Endothelial cell (in vitro differentiated cells): Measurements from ENCODE around the gene LONP2. TPM values are rescaled to one million over a fixed set of nuclear protein-coding genes. Genes with fewer than 3 reads are reported as not detected.

Source experiments
- DNase-seq: peaks from one replicate; pipeline ENCODE4 v3.0.0; 2021; ENCODE audit warnings: low spot score
- H3K27ac Mint-ChIP-seq: one replicate; pipeline ENCODE4 v1.8.0; 2021; ENCODE audit warnings: mixed read lengths, inconsistent platforms; ENCODE audit not compliant: unreplicated experiment
- H3K27me3 Mint-ChIP-seq: one replicate; pipeline ENCODE4 v1.8.0; 2021; ENCODE audit warnings: mild to moderate bottlenecking, moderate library complexity, mixed read lengths, inconsistent platforms; ENCODE audit not compliant: unreplicated experiment
- H3K36me3 Mint-ChIP-seq: one replicate; pipeline ENCODE4 v1.8.0; 2021; ENCODE audit warnings: mild to moderate bottlenecking, low read depth, mixed read lengths, inconsistent platforms; ENCODE audit not compliant: unreplicated experiment
- H3K4me1 Mint-ChIP-seq: one replicate; pipeline ENCODE4 v1.8.0; 2021; ENCODE audit warnings: mild to moderate bottlenecking, mixed read lengths, inconsistent platforms; ENCODE audit not compliant: unreplicated experiment
- H3K4me3 Mint-ChIP-seq: one replicate; pipeline ENCODE4 v1.8.0; 2021; ENCODE audit warnings: mild to moderate bottlenecking, mixed read lengths, inconsistent platforms; ENCODE audit not compliant: unreplicated experiment
- H3K9me3 Mint-ChIP-seq: one replicate; pipeline ENCODE4 v1.8.0; 2021; ENCODE audit warnings: mixed read lengths, inconsistent platforms; ENCODE audit not compliant: unreplicated experiment
- total RNA-seq: library from RNA; stranded (reverse); fragmentation: NEBNext Ultra II Directional; extraction: Animal tissue kit (Norgen Biotek cat#: 25700); gene quantifications from one replicate; pipeline ENCODE4 v1.2.1, GENCODE V29; 2021; ENCODE audit not compliant: unreplicated experiment
- TF ChIP-seq, protein P1 (sequence below): fragments of 200-600 bp; sonication (generic); IDR thresholded peaks from one replicate; pipeline ENCODE4 v1.5.0; 2021; ENCODE audit warnings: antibody characterized with exemption; ENCODE audit not compliant: unreplicated experiment

LONP2 gene
- total RNA-seq, 1 donor from 2014 or later = 42.6 TPM

- H3K27ac Mint-ChIP-seq = no peak overlapping the region
- H3K4me3 Mint-ChIP-seq = peak overlapping the region; percentile 6
- H3K27me3 Mint-ChIP-seq = peaks cover 7% of the 10 kb centered on the region
- peaks cover 41% of the 10 kb centered on the region for H3K36me3 Mint-ChIP-seq
- H3K4me1 Mint-ChIP-seq = peaks cover 20% of the 10 kb centered on the region
- TF ChIP-seq, protein P1, sequence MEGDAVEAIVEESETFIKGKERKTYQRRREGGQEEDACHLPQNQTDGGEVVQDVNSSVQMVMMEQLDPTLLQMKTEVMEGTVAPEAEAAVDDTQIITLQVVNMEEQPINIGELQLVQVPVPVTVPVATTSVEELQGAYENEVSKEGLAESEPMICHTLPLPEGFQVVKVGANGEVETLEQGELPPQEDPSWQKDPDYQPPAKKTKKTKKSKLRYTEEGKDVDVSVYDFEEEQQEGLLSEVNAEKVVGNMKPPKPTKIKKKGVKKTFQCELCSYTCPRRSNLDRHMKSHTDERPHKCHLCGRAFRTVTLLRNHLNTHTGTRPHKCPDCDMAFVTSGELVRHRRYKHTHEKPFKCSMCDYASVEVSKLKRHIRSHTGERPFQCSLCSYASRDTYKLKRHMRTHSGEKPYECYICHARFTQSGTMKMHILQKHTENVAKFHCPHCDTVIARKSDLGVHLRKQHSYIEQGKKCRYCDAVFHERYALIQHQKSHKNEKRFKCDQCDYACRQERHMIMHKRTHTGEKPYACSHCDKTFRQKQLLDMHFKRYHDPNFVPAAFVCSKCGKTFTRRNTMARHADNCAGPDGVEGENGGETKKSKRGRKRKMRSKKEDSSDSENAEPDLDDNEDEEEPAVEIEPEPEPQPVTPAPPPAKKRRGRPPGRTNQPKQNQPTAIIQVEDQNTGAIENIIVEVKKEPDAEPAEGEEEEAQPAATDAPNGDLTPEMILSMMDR = no peak
- no peak for DNase-seq
- H3K9me3 Mint-ChIP-seq = no peaks in the 10 kb centered on the region
Measured at GRCh38 chr16:48340054-48340453, 96.0 kb downstream of the LONP2 start.

- H3K27ac Mint-ChIP-seq = no peak overlapping the region
- DNase-seq = no peak
- H3K4me3 Mint-ChIP-seq = no peak overlapping the region
- no peaks in the 10 kb centered on the region for H3K9me3 Mint-ChIP-seq
- H3K4me1 Mint-ChIP-seq = peaks cover 19% of the 10 kb centered on the region
- peaks cover 7% of the 10 kb centered on the region for H3K27me3 Mint-ChIP-seq
- TF ChIP-seq, protein P1 = no peak
- H3K36me3 Mint-ChIP-seq = peaks cover 33% of the 10 kb centered on the region
Measured at GRCh38 chr16:48342591-48342990, 98.5 kb downstream of the LONP2 start.

GRCh38 chr16:48347191-48347865 is 103.2 kb downstream of the LONP2 start:
- H3K36me3 Mint-ChIP-seq = peaks cover 23% of the 10 kb centered on the region
- no peaks in the 10 kb centered on the region for H3K9me3 Mint-ChIP-seq
- TF ChIP-seq, protein P1 = no peak
- H3K27ac Mint-ChIP-seq = no peak overlapping the region
- H3K4me3 Mint-ChIP-seq = no peak overlapping the region
- no peaks in the 10 kb centered on the region for H3K4me1 Mint-ChIP-seq
- H3K27me3 Mint-ChIP-seq = no peaks in the 10 kb centered on the region
- no peak for DNase-seq

- Mint-ChIP-seq H3K4me3 (no peak overlapping the region), H3K9me3 (no peaks in the 10 kb centered on the region), H3K36me3 (peaks cover 21% of the 10 kb centered on the region), H3K27ac (no peak overlapping the region), H3K27me3 (peaks cover 2% of the 10 kb centered on the region), H3K4me1 (peaks cover 3% of the 10 kb centered on the region)
- TF ChIP-seq, protein P1 = no peak
- DNase-seq = no peak
Measured at GRCh38 chr16:48347980-48348379, 103.9 kb downstream of the LONP2 start.

GRCh38 chr16:48350736-48351135 is 106.6 kb downstream of the LONP2 start:
- H3K27ac Mint-ChIP-seq = no peak overlapping the region
- no peak overlapping the region for H3K4me3 Mint-ChIP-seq
- peaks cover 6% of the 10 kb centered on the region for H3K27me3 Mint-ChIP-seq
- H3K9me3 Mint-ChIP-seq = no peaks in the 10 kb centered on the region
- H3K4me1 Mint-ChIP-seq = peaks cover 9% of the 10 kb centered on the region
- TF ChIP-seq, protein P1 = no peak
- peaks cover 15% of the 10 kb centered on the region for H3K36me3 Mint-ChIP-seq
- no peak for DNase-seq
